HG03025 (cell line): ENCODE results near the gene KLHDC9.
A peak's percentile ranks its signal among the peaks of the same experiment; 100 is the strongest.

Experiments
- ATAC-seq: cut with Tn5 transposase; IDR thresholded peaks from one replicate; pipeline ENCODE4 v1.9.1; 2021; ENCODE audit warnings: mild to moderate bottlenecking, moderate library complexity; ENCODE audit not compliant: unreplicated experiment, low FRiP score

Gene KLHDC9

GRCh38 chr1:161128591-161129420, 30.6 kb downstream of the KLHDC9 start:
- ATAC-seq, result no peak

- no peak for ATAC-seq
Measured at GRCh38 chr1:161130266-161130665, 32.1 kb downstream of the KLHDC9 start.

GRCh38 chr1:161131523-161132409, 33.6 kb downstream of the KLHDC9 start:
- ATAC-seq, result no peak

- ATAC-seq, result peak; percentile 85
Measured at GRCh38 chr1:161132410-161133219, 34.5 kb downstream of the KLHDC9 start, which contains the start of gene DEDD. TSS of gene DEDD (minus strand) at chr1:161132667. CDS start at chr1:161124462, 8,205 bp downstream.

GRCh38 chr1:161133220-161133740, 35.1 kb downstream of the KLHDC9 start:
- no peak for ATAC-seq

GRCh38 chr1:161137881-161138280, 39.7 kb downstream of the KLHDC9 start:
- no peak for ATAC-seq

GRCh38 chr1:161138431-161138830, 40.3 kb downstream of the KLHDC9 start:
- no peak for ATAC-seq

- ATAC-seq, result no peak
Measured at GRCh38 chr1:161139766-161140165, 41.6 kb downstream of the KLHDC9 start.

GRCh38 chr1:161140755-161141400, 42.7 kb downstream of the KLHDC9 start:
- no peak for ATAC-seq

GRCh38 chr1:161145832-161146231, 47.7 kb downstream of the KLHDC9 start:
- no peak for ATAC-seq
